Measurements from ENCODE around the gene IPCEF1.
"Not testable (repeated sequence)": the region's sequence is repeated elsewhere in the genome, so short reads cannot be mapped to it uniquely, and the experiment has no call there.

Gene IPCEF1

GRCh38 chr6:154331750-154332149, 24.9 kb downstream of the IPCEF1 start:
- no peak for DNase-seq (ENCODE audit: low read depth)

- DNase-seq (ENCODE audit: low read depth) = no peak
Observed at GRCh38 chr6:154329350-154330170, 27.0 kb downstream of the IPCEF1 start.

GRCh38 chr6:154327313-154327712, 29.3 kb downstream of the IPCEF1 start:
- DNase-seq (ENCODE audit: low read depth) = not testable (repeated sequence)

- no peak for DNase-seq (ENCODE audit: low read depth)
Observed at GRCh38 chr6:154325142-154325541, 31.5 kb downstream of the IPCEF1 start.

- no peak for DNase-seq (ENCODE audit: low read depth)
Observed at GRCh38 chr6:154320181-154320580, 36.4 kb downstream of the IPCEF1 start.

DNA sequence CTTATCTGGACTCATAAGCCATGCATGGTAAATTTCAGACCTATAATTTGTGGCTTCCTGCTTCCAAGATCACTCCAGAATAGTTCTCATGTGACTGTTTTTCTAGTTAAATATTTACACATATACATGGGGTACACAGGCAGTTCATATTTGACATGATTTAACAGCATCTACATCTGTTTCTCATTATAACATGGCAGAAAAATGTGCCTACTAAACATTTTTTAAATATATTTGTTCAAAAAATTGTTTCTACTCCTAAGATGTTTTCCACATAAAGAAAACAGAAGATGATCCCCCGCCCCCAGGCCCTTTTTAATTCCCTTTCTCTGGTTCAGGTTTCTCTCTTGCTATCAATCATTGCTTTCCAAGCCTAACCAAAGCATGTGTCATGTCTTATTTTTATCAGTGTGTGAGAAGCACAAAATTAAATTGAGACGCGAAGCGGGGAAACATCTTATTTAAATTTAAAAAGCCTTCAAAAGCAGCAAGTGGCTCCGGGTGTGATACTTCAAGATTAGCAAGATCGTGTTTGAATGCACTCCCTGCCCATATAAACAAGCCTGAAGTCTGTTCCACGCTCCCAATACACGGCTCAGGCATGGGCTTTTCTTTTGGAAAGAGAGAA, 37.3 kb downstream of the IPCEF1 start:
- DNase-seq (ENCODE audit: low read depth) = no peak

- DNase-seq (ENCODE audit: low read depth) = no peak
Observed at GRCh38 chr6:154318721-154319120, 37.9 kb downstream of the IPCEF1 start.

GRCh38 chr6:154316131-154316530, 40.5 kb downstream of the IPCEF1 start:
- no peak for DNase-seq (ENCODE audit: low read depth)

GRCh38 chr6:154314084-154314483, 42.5 kb downstream of the IPCEF1 start:
- DNase-seq (ENCODE audit: low read depth) = no peak

DNA sequence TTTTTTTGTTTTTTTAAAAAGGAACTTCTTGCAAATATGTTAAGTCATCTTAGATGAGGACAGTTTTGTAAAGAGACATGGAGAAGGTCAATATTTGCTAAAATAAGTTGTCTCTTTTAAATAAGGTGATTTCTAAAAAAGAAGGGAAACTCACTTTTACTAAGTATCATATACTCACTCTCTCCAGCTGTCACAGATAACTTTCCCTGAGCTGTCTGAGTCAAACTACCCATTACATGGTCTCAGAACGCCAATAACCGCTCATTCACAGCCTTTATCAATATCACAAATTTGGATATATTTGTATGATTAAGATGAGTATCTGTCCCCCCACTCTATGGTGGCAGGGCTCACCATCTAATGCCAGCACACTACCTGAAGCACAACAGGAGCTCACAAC, 47.6 kb downstream of the IPCEF1 start:
- DNase-seq (ENCODE audit: low read depth) = no peak

DNA sequence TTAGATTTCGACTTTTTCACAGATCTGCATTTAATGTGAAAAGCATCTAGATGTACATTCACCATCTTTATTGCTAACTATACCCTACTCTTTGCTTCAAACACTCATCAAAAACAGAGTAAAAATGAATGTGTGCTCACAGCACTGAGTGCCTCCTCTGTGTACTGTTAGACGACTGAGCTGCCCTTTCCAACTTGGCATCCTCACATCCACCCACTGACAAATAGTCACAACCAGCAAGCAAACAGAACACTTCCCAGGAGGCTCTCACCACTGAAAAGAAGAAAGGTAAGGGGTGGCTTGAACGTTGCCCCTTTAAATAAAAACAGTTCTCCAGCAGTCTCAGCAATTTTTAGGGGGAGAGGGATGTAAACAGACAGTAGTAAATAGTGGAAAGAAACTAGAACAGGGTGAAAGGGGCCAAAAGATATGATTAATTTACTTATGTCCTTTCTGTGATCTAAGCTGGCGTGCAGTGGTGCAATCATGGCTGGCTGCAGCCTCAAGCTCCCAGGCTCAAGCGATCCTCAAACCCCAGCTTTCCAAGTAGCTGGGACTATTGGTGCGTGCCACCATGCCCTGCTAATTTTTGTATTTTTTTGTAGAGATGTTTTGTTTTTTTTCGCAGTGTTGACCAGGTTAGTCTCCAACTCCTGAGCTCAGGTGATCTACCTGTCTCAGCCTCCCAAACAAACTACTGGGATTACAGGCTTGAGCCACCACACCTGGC, 48.7 kb downstream of the IPCEF1 start:
- DNase-seq (ENCODE audit: low read depth) = no peak

DNA sequence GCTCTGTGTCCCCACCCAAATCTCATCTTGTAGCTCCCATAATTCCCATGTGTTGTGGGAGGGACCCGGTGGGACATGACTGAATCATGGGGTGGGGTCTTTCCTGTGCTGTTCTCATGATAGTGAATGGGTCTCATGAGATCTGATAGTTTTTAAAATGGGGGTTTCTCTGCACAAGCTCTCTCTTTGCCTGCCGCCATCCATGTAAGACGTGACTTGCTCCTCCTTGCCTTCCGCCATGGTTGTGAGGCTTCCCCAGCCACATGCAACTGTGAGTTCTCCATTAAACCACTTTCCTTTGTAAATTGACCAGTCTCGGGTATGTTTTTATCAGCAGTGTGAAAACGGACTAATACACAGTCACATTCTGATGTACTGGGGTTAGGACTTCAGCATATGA, 49.5 kb downstream of the IPCEF1 start:
- DNase-seq (ENCODE audit: low read depth) = not testable (repeated sequence)

DNA sequence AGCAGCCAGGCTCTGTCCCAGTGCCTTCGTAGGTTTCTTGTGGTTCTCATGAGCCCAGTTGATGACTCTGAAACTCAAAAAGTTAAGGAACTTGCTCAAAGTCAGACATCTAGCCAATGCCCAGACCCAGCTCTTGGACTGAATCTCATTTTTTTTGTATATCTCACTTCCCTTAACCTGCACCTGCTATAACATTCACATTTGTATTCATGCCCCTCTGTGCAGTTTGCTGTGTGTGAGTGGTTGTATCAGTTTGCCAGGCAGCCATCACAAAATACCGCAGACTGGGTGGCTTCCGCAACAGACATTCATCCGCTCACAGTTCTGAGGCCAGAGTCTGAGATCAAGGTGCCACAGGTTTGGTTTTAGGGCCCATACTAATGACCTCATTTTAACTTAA, 49.9 kb downstream of the IPCEF1 start:
- no peak for DNase-seq (ENCODE audit: low read depth)

DNA sequence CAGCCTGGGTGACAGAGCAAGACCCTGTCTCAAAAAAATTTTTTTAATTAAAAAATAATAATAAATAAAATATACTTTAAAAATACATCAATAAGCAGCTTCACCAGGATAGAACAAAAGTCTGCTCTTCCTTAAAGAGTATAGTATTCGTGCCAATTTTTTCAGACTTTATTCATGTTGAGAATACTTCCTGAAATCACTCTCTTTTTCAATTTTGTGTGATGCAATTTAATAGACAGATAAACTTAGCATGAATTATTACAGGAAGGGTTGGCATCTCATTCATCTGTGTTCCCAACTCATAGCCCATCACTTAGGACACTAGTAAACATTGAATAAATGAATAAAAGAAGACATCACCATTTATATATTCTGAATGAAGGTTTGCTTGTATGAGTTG, 52.4 kb downstream of the IPCEF1 start:
- DNase-seq (ENCODE audit: low read depth) = no peak

- not testable (repeated sequence) for DNase-seq (ENCODE audit: low read depth)
Observed at GRCh38 chr6:154303642-154304041, 53.0 kb downstream of the IPCEF1 start.

GRCh38 chr6:154301839-154302752, 54.5 kb downstream of the IPCEF1 start:
- DNase-seq (ENCODE audit: low read depth) = no peak

DNA sequence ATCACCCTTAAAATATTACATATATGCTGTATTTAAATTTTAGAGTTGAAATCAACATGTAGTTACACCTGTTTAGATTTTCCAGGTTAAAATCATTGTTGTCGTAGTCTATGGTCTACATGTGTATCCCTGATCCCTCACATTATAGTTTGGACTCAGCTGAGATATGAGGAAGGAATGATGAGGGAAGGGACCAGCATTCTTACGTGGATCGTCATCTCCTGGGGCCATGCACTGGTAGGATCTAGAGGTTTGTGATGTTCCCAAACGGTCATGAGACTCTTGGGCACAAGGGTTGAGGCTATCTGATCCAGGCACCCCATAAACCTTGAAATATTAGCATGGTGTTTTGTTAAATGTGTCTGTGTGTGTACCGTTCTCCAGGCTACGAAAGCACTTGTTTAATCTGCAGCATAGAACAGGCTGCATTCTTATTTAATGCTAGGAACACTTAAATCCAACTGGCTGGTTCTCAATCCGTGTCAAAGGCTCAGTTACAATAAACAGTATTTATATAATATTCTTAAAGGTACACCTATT, 55.4 kb downstream of the IPCEF1 start:
- DNase-seq (ENCODE audit: low read depth) = no peak

GRCh38 chr6:154298297-154298696, 58.3 kb downstream of the IPCEF1 start:
- DNase-seq (ENCODE audit: low read depth) = no peak

DNA sequence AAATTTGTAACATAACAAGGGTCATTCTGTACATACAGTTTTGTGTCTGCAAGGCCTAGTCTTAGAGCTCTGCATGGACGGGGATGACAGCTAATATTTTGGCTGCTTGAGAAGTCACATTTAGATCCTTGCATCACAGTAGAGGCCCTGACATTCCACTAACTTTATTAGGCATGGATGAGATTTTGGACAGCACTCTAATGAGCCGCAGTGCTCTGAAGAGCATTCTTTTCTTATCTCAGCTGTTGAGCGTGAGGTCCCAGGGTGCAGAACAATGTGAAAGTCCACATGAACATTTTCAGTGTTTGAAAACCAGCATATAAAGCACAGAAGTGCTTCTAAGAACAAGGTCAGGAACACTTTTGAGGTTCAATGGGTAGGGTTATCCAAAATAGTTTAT, 58.9 kb downstream of the IPCEF1 start:
- DNase-seq (ENCODE audit: low read depth) = no peak

DNA sequence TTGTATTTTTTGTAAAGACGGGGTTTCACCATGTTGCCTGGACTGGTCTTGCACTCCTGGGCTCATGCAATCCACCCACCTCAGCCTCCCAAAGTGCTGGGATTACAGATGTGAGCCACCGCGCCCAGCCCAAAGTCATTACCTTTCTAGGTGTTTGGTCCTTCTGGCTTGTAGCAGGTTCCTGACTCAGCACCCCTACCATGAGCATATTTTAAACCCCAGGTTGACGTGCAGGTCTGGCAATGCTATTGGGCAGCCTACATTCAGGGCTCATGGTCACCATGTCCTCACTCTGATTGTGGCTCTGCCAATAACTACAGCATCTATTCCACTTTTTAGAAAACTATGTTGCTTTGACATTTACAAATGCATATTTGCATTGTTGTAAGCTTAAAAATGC, 59.4 kb downstream of the IPCEF1 start:
- no peak for DNase-seq (ENCODE audit: low read depth)

DNA sequence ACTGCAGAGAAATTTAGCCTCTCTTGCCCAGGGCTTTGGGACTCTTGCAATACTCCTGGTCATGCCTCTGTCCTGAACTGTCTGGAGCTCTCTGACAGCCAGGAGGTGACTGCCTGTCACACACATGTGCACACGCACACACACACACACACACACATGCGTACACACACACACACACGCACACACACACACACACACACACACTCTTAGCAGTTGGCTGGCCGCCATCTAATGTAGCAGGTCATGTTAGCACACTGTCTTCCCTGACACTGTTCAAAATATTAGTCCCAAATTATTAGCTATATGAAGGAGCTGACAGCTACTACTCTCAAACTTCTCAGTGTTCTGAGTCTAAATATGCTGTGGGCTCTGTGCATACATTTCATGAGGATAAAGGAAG, 60.9 kb downstream of the IPCEF1 start:
- DNase-seq (ENCODE audit: low read depth) = no peak

Data from activated gamma-delta T cell treated with anti-CD3 and anti-CD28 coated beads, Interleukin-2, amount 50 U/mL, for 16 hours (primary cell).